Epithelial cell of proximal tubule (primary cell): ENCODE measurements around the gene ZNF469. TPM values are rescaled to one million over a fixed set of nuclear protein-coding genes. Genes with fewer than 3 reads are reported as not detected.

Experiments
- DNase-seq: peaks from one replicate; pipeline ENCODE4 v3.0.0-alpha.2; 2011; ENCODE audit warnings: low read depth
- H3K4me3 ChIP-seq: 2 replicates; pipeline ENCODE4 v1.5.1; 2011; ENCODE audit warnings: low read depth, mild to moderate bottlenecking, low read length
- CTCF ChIP-seq: conservative IDR thresholded peaks from 2 replicates; pipeline ENCODE4 v1.5.1; 2012; ENCODE audit warnings: low read depth, mild to moderate bottlenecking, low read length
- total RNA-seq: library from RNA; depleted of rRNA; stranded (reverse); fragments of >200 nt; gene quantifications from 2 replicates; pipeline ENCODE4 v1.2.3, GENCODE V29; 2015

ZNF469 gene
- total RNA-seq, 1 donor from 2014 or later, result 2.2 TPM

GRCh38 chr16:88344411-88345030, 38.2 kb upstream of the ZNF469 start:
- DNase-seq, result no peak
- no peak for TF ChIP-seq CTCF
- no peak overlapping the region for H3K4me3 ChIP-seq

GRCh38 chr16:88345031-88345720, 37.6 kb upstream of the ZNF469 start:
- DNase-seq, result no peak
- no peak overlapping the region for H3K4me3 ChIP-seq
- no peak for TF ChIP-seq CTCF

GRCh38 chr16:88345721-88346560, 36.8 kb upstream of the ZNF469 start:
- no peak for TF ChIP-seq CTCF
- H3K4me3 ChIP-seq, result no peak overlapping the region
- DNase-seq, result no peak

- DNase-seq, result no peak
- no peak overlapping the region for H3K4me3 ChIP-seq
- TF ChIP-seq CTCF, result no peak
Observed at GRCh38 chr16:88346680-88347505, 35.9 kb upstream of the ZNF469 start.

- no peak for TF ChIP-seq CTCF
- no peak for DNase-seq
Observed at GRCh38 chr16:88347656-88348376, 34.9 kb upstream of the ZNF469 start.

More at GRCh38 chr16:88347656-88348376, 34.9 kb upstream of the ZNF469 start:
- no peak overlapping the region for H3K4me3 ChIP-seq
